Tongue (tissue), 2 donors: ENCODE results near the gene ABHD1. TPM values are rescaled to one million over a fixed set of nuclear protein-coding genes. Genes with fewer than 3 reads are reported as not detected.

Experiments
- DNase-seq: peaks from one replicate; pipeline ENCODE4 v3.0.0-alpha.2; 2015
- total RNA-seq: library from RNA; depleted of rRNA; stranded (reverse); fragments of >200 nt; gene quantifications from one replicate; pipeline ENCODE4 v1.2.3, GENCODE V29; 2014

ABHD1 gene
- total RNA-seq, 1 donor from 2014 or later = 1.3 TPM

DNA sequence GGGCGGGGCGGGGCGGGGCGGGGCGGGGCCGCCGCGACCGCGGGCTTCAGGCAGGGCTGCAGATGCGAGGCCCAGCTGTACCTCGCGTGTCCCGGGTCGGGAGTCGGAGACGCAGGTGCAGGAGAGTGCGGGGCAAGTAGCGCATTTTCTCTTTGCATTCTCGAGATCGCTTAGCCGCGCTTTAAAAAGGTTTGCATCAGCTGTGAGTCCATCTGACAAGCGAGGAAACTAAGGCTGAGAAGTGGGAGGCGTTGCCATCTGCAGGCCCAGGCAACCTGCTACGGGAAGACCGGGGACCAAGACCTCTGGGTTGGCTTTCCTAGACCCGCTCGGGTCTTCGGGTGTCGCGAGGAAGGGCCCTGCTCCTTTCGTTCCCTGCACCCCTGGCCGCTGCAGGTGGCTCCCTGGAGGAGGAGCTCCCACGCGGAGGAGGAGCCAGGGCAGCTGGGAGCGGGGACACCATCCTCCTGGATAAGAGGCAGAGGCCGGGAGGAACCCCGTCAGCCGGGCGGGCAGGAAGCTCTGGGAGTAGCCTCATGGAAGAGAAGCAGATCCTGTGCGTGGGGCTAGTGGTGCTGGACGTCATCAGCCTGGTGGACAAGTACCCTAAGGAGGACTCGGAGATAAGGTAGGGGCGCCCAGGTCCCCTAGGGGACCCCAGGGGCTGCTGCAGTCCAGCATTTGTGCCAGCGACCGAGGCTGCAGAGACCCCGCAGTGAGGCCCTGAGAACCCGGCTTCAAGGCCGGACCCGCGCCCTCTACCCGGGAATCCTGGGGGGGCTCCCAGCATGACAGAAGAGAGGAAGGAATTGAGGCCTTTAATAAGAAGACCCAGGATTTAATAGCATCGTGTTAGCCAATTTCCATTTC, 36.7 kb upstream of the ABHD1 start, which contains the start of gene KHK:
Gene KHK (plus strand): TSS at position 49 of the 870 bp plus-strand sequence. CDS start 488 bp downstream, at position 537.
- DNase-seq = no peak

GRCh38 chr2:27087823-27088410, 35.7 kb upstream of the ABHD1 start:
- no peak for DNase-seq

DNA sequence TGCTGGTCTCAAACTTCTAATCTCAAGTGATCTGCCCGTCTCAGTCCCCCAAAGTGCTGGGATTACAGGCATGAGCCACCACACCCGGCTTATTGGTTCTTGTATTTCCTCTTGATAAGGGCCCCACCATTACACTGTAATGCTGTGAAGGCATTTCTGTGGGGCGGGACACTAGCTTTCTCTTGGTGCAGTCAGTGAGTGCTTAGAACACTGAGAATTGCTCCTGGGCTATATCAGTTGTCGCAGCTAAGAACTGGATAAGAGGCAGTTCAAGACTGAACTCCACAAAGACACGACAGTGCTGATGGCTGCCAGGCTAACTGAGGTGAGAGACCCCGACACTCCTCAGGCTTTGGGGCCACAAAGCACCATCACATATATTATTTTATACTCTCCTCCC, 35.0 kb upstream of the ABHD1 start:
- no peak for DNase-seq

GRCh38 chr2:27089111-27089954, 34.3 kb upstream of the ABHD1 start:
- no peak for DNase-seq

DNA sequence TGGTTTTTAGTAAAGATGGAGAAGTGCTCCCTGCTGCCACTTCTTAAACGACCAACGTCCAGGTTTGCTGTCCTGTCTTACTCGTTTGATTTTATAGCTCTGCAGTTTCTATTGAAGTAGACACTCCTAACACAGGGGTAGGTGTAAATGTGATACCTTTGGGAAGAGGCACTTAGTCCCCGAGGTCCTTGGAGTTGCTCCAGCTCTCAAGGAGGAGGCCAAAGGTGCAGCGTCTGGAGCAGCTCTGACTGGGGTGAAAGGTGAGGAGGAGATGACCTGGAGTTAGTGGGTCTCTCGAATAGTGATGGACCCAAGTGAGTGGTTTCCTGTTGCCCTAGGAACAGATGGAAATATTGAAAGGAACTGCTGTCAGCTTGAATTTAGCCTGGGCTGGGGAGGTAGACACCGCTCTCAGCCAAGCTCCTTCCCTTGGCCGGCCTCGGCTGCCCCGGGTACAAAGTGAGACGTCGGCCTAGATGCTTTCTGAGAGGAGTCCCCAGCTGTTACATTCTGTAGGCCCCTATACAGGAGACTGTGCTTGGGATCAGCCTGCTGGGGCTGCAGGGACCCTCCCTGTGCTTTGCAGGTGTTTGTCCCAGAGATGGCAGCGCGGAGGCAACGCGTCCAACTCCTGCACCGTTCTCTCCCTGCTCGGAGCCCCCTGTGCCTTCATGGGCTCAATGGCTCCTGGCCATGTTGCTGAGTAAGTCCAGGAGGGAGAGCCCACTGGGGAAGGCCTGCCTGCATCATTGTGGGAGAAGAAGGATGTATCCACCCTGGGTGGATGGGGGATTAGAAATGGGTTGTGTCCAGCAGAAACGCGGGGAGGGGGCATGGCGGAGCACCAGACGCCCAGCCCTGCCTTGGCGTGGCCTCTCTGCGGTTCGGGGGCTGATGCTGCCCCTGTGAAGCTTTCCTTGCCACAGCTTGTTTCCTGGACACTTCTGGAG, 31.6 kb upstream of the ABHD1 start:
- no peak for DNase-seq

DNA sequence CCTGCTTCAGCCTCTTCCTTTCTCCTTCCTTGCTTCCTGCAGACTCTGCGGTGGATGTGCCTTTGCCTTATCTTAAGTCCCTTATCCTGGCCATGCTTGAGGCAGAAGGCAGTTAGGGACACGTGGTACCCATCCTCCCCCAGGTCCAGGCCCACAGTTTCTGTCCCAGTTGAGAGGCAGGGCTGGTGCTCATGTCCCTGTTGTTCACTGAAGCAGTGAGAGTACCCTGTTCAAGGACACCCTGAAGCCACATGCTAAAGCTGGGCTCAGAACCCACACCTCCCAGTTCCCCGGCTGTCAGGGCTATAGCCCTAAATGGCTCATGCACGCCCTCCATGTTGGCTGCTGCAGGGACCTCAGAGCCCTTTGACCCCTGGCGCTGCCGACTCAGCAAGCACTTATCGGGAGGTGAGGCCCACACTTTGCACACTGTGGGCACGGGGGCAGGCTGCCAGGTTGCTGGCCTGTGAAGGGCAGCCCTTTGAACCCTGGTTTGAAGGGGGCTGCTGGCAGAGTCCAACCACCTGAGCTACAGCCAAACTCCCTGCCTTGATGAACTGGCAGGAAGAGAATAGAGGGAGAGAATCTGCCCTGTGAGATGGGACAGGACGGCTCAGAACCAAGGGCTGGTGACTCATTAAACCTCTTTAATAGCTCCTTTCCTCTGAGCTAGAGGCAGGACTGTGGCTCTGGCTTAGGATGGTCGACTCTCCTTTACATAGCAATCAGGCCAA, 30.8 kb upstream of the ABHD1 start:
- DNase-seq = no peak

- no peak for DNase-seq
Observed at GRCh38 chr2:27093430-27094352, 29.9 kb upstream of the ABHD1 start.

- DNase-seq = no peak
Observed at GRCh38 chr2:27094353-27094984, 29.1 kb upstream of the ABHD1 start.

DNA sequence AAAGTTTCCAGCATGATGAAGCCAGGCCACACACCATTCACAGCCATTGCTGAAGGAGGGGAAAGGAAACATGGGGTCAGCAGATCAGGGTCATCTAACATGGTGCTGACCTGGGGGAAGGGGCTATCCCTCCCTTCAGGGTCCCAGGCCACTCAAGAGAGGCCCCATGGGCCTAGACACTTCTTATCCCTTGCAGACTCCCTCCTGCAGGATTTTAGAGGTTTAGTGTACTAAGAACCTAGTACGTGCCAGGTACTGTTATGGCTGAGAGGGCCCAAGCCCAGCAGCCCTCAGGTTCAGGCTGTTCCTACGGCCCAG, 28.2 kb upstream of the ABHD1 start:
- no peak for DNase-seq

DNA sequence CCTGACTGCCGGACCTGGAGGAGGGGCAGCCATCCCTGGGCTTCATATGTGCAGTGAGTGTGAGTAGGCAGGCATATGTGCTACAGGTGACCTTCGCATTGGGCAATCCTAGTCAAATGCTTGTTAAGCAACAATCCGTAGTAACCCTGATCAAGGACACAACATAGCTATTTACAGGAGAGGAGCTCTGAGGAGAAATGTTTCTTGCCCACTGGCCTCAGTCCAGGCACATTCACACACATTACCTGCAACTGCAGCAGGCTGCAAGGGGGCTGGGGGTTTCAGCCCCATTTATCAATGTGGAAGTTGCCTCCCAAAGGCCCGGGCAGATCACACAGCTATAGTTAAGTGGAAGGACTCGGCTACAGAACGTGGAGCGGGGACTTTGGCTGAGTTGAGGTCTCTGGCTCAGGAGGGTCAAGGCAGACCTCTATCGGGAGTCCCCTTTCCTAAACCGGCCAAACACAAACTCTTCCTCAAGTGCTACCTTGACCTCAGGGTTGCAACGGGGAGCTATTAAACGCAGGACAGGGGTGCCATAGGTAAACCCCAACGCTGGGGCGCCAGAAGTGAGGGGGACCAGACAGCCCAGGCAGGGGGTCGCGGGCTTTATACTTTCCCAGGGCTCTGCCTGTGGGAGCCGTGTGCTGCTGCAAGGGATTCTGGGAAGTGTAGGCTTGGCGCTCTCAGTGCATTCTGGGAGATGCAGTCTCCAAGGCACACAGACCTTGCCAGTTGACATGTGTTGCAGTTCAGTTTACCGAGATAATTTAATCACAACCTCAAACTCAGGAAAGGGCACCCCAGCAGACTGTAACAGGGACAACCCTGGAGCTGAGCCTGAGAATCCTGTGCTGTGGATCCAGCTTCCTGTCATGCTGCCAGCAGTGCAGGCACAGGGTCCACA, 27.6 kb upstream of the ABHD1 start:
- DNase-seq = peak; percentile 84

- no peak for DNase-seq
Observed at GRCh38 chr2:27096748-27097297, 26.8 kb upstream of the ABHD1 start.

- DNase-seq = no peak
Observed at GRCh38 chr2:27097341-27097740, 26.3 kb upstream of the ABHD1 start.

- no peak for DNase-seq
Observed at GRCh38 chr2:27099334-27099955, 24.2 kb upstream of the ABHD1 start.

- no peak for DNase-seq
Observed at GRCh38 chr2:27100036-27100435, 23.6 kb upstream of the ABHD1 start.

- DNase-seq = no peak
Observed at GRCh38 chr2:27102329-27102728, 21.3 kb upstream of the ABHD1 start.

GRCh38 chr2:27105981-27106380, 17.6 kb upstream of the ABHD1 start:
- DNase-seq = no peak

DNA sequence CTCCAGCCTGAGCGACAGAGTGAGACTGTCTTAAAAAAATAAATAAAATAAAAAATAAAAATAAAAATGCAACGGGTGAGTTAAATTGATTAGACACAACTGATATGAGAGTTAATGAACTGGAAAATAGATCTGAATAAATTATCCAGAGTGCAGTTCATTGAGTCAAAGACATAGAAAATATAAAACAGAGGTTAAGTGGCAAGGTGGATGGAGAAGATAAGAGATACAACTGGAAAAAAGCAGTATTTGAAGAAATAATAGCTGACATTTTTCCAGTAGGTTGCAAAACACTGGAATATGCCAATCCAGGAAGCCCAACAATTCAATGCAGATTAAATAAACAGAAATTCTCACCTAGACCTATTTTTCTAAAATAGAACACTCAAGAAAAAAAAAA, 15.4 kb upstream of the ABHD1 start:
- DNase-seq = no peak

DNA sequence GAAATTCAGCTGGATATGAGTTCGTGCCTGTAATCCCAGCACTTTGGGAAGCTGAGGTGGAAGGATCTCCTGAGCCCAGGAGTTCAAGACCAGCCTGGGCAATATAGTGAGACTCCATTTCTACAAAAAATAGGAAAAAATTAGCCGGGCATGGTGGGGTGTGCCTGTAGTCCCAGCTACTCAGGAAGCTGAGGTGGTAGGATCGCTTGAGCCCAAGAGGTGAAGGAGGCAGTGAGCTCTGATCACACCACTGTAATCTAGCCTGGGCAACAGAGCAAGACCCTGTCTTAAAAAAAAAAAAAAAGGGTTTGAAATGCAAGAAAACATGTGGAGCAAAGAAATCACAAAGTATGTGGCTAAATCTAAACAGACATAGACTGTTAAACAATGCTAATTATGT, 14.5 kb upstream of the ABHD1 start:
- DNase-seq = no peak
